Upper lobe of left lung (tissue), 4 donors: ENCODE results near the gene ADARB1.

ENCODE experiments used
- POLR2AphosphoS5 ChIP-seq, 2 donors: sonication (generic); formaldehyde crosslinking; IDR thresholded peaks; one replicate each; pipeline ENCODE4 v1.5.1; 2017; ENCODE audit warnings: antibody characterized with exemption in 2 of 2
- TF ChIP-seq, protein P1 (sequence below), 6 experiments: fragments of 450-650 bp in 4 of 6; fragments of 200-600 bp in 2 of 6; sonication (generic) in 2 of 6; IDR thresholded peaks; one replicate each; pipeline ENCODE4 v1.5.1; 2016 to 2019; ENCODE audit warnings: antibody characterized with exemption in 6 of 6

DNA sequence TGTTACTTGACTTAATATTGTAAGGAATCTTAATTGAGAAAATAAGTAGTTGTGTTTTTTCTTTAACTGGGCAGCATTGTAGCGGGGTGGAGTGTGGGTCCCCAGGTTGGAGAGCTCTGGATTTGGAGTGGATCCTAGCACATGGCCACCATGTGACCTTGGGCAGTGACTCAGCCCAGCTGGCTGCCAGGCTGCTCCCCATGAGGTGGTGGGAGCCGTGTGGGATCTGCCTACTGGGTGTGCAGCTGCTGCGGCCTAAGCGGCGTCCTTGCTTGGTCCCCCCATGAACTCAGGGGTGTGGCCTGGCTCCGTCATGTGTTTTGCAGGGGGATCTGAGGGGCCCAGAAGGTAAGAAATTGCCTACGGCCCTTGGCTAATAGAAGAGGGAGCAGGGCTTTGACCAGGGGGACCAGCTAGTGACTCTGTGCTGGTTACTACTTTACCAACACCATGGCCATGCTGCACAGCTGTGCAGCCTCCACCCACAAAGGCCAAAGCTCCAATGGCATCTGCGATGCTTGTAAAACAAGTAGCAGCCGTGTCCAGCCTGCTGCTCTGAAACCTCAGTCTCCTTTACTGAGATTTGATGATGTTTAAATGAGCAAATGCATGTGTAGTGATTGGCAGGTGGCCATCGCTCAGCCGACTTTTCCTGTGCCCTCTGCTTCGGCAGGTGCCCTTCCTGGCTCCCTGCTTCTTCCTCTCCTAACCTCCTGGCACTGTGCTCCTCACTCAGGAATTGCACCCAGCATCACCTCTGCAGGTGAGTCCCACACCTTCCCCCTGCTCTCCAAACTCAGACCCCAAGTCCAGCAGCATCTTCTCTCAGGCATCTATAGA, 68.3 kb downstream of the ADARB1 start:
- TF ChIP-seq, protein P1, sequence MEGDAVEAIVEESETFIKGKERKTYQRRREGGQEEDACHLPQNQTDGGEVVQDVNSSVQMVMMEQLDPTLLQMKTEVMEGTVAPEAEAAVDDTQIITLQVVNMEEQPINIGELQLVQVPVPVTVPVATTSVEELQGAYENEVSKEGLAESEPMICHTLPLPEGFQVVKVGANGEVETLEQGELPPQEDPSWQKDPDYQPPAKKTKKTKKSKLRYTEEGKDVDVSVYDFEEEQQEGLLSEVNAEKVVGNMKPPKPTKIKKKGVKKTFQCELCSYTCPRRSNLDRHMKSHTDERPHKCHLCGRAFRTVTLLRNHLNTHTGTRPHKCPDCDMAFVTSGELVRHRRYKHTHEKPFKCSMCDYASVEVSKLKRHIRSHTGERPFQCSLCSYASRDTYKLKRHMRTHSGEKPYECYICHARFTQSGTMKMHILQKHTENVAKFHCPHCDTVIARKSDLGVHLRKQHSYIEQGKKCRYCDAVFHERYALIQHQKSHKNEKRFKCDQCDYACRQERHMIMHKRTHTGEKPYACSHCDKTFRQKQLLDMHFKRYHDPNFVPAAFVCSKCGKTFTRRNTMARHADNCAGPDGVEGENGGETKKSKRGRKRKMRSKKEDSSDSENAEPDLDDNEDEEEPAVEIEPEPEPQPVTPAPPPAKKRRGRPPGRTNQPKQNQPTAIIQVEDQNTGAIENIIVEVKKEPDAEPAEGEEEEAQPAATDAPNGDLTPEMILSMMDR (IDR thresholded peaks at IDR 0.05): no peak
- TF ChIP-seq POLR2AphosphoS5 (IDR thresholded peaks at IDR 0.05): no peak
